SK-N-MC (cell line): Measurements from ENCODE around the gene SP2.

Experiments used
- EZH2 ChIP-seq: fragments of 200-600 bp; sonication (generic); IDR thresholded peaks from one replicate; pipeline ENCODE4 v1.6.1; 2017; ENCODE audit warnings: antibody characterized with exemption
- FOXP2 ChIP-seq: optimal IDR thresholded peaks from 2 replicates; pipeline ENCODE3; 2011; ENCODE audit warnings: mild to moderate bottlenecking, moderate library complexity; ENCODE audit not compliant: insufficient read depth; ENCODE audit errors: extremely low read length, control extremely low read depth
- POLR2AphosphoS5 ChIP-seq: IDR thresholded peaks from 2 replicates; pipeline ENCODE4 v1.6.1; 2012; ENCODE audit warnings: mild to moderate bottlenecking, low read depth, low read length, borderline replicate concordance

- no peak for TF ChIP-seq EZH2
- TF ChIP-seq POLR2AphosphoS5 = no peak
- TF ChIP-seq FOXP2 = no peak
Measured at GRCh38 chr17:47945080-47945479, 49.0 kb downstream of the SP2 start.
